ENCODE results near the gene COL6A1.
A peak's percentile ranks its signal among the peaks of the same experiment; 100 is the strongest.

COL6A1 gene

GRCh38 chr21:45981151-45982091 is at the start of gene COL6A1:
Gene COL6A1 (plus strand): TSS chr21:45981770. CDS start chr21:45981851, 81 bp downstream.
- DNase-seq, result peak; percentile 53

- DNase-seq, result no peak
These were observed 48.6 kb upstream of the COL6A1 start for GRCh38 chr21:45932922-45933502.

- DNase-seq, result no peak
These were observed 47.5 kb upstream of the COL6A1 start for GRCh38 chr21:45934085-45934484.

GRCh38 chr21:45934554-45934953 is 47.0 kb upstream of the COL6A1 start:
- DNase-seq, result no peak

- DNase-seq, result no peak
These were observed 45.9 kb upstream of the COL6A1 start for GRCh38 chr21:45935628-45936027.

- no peak for DNase-seq
These were observed 43.7 kb upstream of the COL6A1 start for GRCh38 chr21:45937721-45938452.

GRCh38 chr21:45938453-45938755 is 43.2 kb upstream of the COL6A1 start:
- DNase-seq, result no peak

- no peak for DNase-seq
These were observed 42.6 kb upstream of the COL6A1 start for GRCh38 chr21:45938811-45939520.

- no peak for DNase-seq
These were observed 42.0 kb upstream of the COL6A1 start for GRCh38 chr21:45939521-45940045.

- DNase-seq, result no peak
These were observed 41.5 kb upstream of the COL6A1 start for GRCh38 chr21:45940091-45940490.

GRCh38 chr21:45940621-45941337 is 40.8 kb upstream of the COL6A1 start:
- DNase-seq, result no peak

GRCh38 chr21:45941338-45941710 is 40.2 kb upstream of the COL6A1 start:
- no peak for DNase-seq

- no peak for DNase-seq
These were observed 39.6 kb upstream of the COL6A1 start for GRCh38 chr21:45941717-45942546.

- no peak for DNase-seq
These were observed 38.6 kb upstream of the COL6A1 start for GRCh38 chr21:45942755-45943629.

GRCh38 chr21:45943630-45944540 is 37.7 kb upstream of the COL6A1 start:
- no peak for DNase-seq

- DNase-seq, result no peak
These were observed 37.0 kb upstream of the COL6A1 start for GRCh38 chr21:45944601-45945000.

GRCh38 chr21:45945066-45945867 is 36.3 kb upstream of the COL6A1 start:
- DNase-seq, result no peak

GRCh38 chr21:45945868-45946210 is 35.7 kb upstream of the COL6A1 start:
- DNase-seq, result no peak

All from SIG-M5 (cell line).